K562 (cell line): ENCODE results near the gene ZNRF3. TPM values are rescaled to one million over a fixed set of nuclear protein-coding genes. Genes with fewer than 3 reads are reported as not detected.

Experiments
- ASH1L ChIP-seq: fragments of 450-650 bp; IDR thresholded peaks from 2 replicates; pipeline ENCODE4 v1.6.1; 2018; ENCODE audit warnings: borderline replicate concordance, mild to moderate bottlenecking, low read depth; ENCODE audit not compliant: partially characterized antibody
- CBFA2T2 ChIP-seq: fragments of 450-650 bp; conservative IDR thresholded peaks from 2 replicates; pipeline ENCODE4 v1.6.1; 2017; ENCODE audit warnings: mild to moderate bottlenecking
- CEBPB ChIP-seq: fragments of 450-650 bp; IDR thresholded peaks from 2 replicates; pipeline ENCODE4 v1.6.1; 2016; ENCODE audit warnings: missing genetic modification characterization, missing compliant biosample characterization
- CTBP1 ChIP-seq: fragments of 450-650 bp; IDR thresholded peaks from 2 replicates; pipeline ENCODE4 v1.6.1; 2016; ENCODE audit warnings: borderline replicate concordance
- EGR1 ChIP-seq: fragments of 450-650 bp; conservative IDR thresholded peaks from 2 replicates; pipeline ENCODE4 v1.6.1; 2017; ENCODE audit warnings: mild to moderate bottlenecking
- ELF1 ChIP-seq: fragments of 200-800 bp; sonication (Bioruptor generic); IDR thresholded peaks from 2 replicates; pipeline ENCODE4 v1.6.1; 2016; ENCODE audit warnings: missing genetic modification characterization, missing compliant biosample characterization
- GATAD2A ChIP-seq: fragments of 450-650 bp; IDR thresholded peaks from 2 replicates; pipeline ENCODE4 v1.6.1; 2017
- JUND ChIP-seq, 2 experiments: IDR thresholded peaks; 2 replicates in 1 of 2; 3 replicates in 1 of 2; pipeline ENCODE4 v1.6.1; 2011; ENCODE audit warnings: borderline replicate concordance in 2 of 2, low read depth in 2 of 2, low read length in 2 of 2, improper control_type of control experiment in 1 of 2, missing biosample characterization in 1 of 2, missing genetic modification characterization in 1 of 2, missing genetic modification reagents in 1 of 2
- LEF1 ChIP-seq: fragments of 450-650 bp; IDR thresholded peaks from 2 replicates; pipeline ENCODE4 v1.6.1; 2016; ENCODE audit warnings: mild to moderate bottlenecking
- NCOR1 ChIP-seq: fragments of 450-650 bp; IDR thresholded peaks from 2 replicates; pipeline ENCODE4 v1.6.1; 2016; ENCODE audit warnings: mild to moderate bottlenecking, moderate library complexity
- NFXL1 ChIP-seq: fragments of 450-650 bp; formaldehyde crosslinking; IDR thresholded peaks from 2 replicates; pipeline ENCODE4 v1.4.0; 2021; ENCODE audit warnings: mild to moderate bottlenecking
- NR4A1 ChIP-seq, 2 experiments: fragments of 250-450 bp in 1 of 2; fragments of 450-650 bp in 1 of 2; sonication (Bioruptor Pico) in 1 of 2; IDR thresholded peaks; 2 replicates each; pipeline versions ENCODE4 v1.4.0 to v1.6.1; 2016 to 2020; ENCODE audit warnings: mild to moderate bottlenecking in 2 of 2, missing compliant biosample characterization in 1 of 2, missing genetic modification characterization in 1 of 2, moderate library complexity in 1 of 2
- PHF20 ChIP-seq: fragments of 450-650 bp; IDR thresholded peaks from 2 replicates; pipeline ENCODE4 v1.6.1; 2018; ENCODE audit not compliant: partially characterized antibody
- SIX5 ChIP-seq, 2 experiments: IDR thresholded peaks; 2 replicates each; pipeline ENCODE4 v1.6.1; 2011; ENCODE audit warnings: low read length in 2 of 2, borderline replicate concordance in 1 of 2, low read depth in 1 of 2, mild to moderate bottlenecking in 1 of 2, moderate library complexity in 1 of 2; ENCODE audit not compliant: insufficient read depth in 1 of 2
- SMAD4 ChIP-seq: fragments of 250-450 bp; sonication (Bioruptor Pico); conservative IDR thresholded peaks from 2 replicates; pipeline ENCODE4 v1.8.0; 2021; ENCODE audit warnings: inconsistent platforms, mild to moderate bottlenecking, moderate library complexity
- SRSF1 ChIP-seq: fragments of 200-400 bp; formaldehyde crosslinking; IDR thresholded peaks from 2 replicates; pipeline ENCODE4 v1.6.1; 2017; ENCODE audit warnings: mild to moderate bottlenecking, low read depth, low read length, moderate library complexity
- TBL1XR1 ChIP-seq, 2 experiments: IDR thresholded peaks; 2 replicates each; pipeline ENCODE4 v1.6.1; 2012; ENCODE audit warnings: improper control_type of control experiment in 2 of 2, low read length in 2 of 2, mild to moderate bottlenecking in 1 of 2
- ZBTB17 ChIP-seq: fragments of 450-650 bp; formaldehyde crosslinking; IDR thresholded peaks from 2 replicates; pipeline ENCODE4 v1.4.0; 2020; ENCODE audit warnings: mild to moderate bottlenecking
- ZNF644 ChIP-seq: fragments of 200-800 bp; sonication (Bioruptor generic); IDR thresholded peaks from 2 replicates; pipeline ENCODE4 v1.6.1; 2016; ENCODE audit warnings: low read depth, missing genetic modification characterization, missing compliant biosample characterization
- ZNF79 ChIP-seq: fragments of 250-450 bp; sonication (Bioruptor Pico); IDR thresholded peaks from 2 replicates; pipeline ENCODE4 v1.4.0; 2020; ENCODE audit warnings: low read depth, mild to moderate bottlenecking, moderate library complexity
- polyA plus RNA-seq, 8 experiments: library from polyadenylated mRNA; depleted of rRNA in 4 of 8; stranded (reverse) in 5 of 8; unstranded in 3 of 8; fragments of >200 nt; fragmentation: Nextera tagmentation in 2 of 8; fragmentation: Illumina TruSeq in 1 of 8; extraction: Ambion mirVana in 2 of 8; extraction: Trizol in 1 of 8; gene quantifications; 2 replicates each; pipeline versions ENCODE4 v1.2.1 to v1.2.3, GENCODE V29; 2011 to 2014; ENCODE audit warnings: inconsistent platforms in 1 of 8, missing spikeins in 1 of 8
- total RNA-seq, 7 experiments: library from RNA; depleted of rRNA in 6 of 7; stranded (reverse); fragments of >200 nt in 6 of 7; fragmentation: Illumina TruSeq in 2 of 7; extraction: Trizol in 2 of 7; gene quantifications; 2 replicates each; pipeline versions ENCODE4 v1.2.1 to v1.2.3, GENCODE V29; 2011 to 2021; ENCODE audit warnings: low replicate concordance in 1 of 7
- TF ChIP-seq, protein P1 (sequence below): fragments of 450-650 bp; IDR thresholded peaks from 2 replicates; pipeline ENCODE4 v1.6.1; 2014; ENCODE audit warnings: low read depth, mild to moderate bottlenecking, moderate library complexity, borderline replicate concordance
- TF ChIP-seq, protein P2 (sequence below): sonication (generic); formaldehyde crosslinking; IDR thresholded peaks from 2 replicates; pipeline ENCODE4 v1.8.1; 2023; ENCODE audit warnings: mild to moderate bottlenecking, missing genetic modification reagents, moderate library complexity
- TF ChIP-seq, protein P3 (sequence below): fragments of 450-650 bp; formaldehyde crosslinking; IDR thresholded peaks from 2 replicates; pipeline ENCODE4 v1.4.0; 2020; ENCODE audit warnings: mild to moderate bottlenecking, moderate library complexity

Gene ZNRF3
- total and polyA plus RNA-seq, 9 of the 15 experiments (the other 6 are each of a cell fraction or from before 2014, with no cell fraction given): 0.41 to 5.9 (median 1.7) TPM

DNA sequence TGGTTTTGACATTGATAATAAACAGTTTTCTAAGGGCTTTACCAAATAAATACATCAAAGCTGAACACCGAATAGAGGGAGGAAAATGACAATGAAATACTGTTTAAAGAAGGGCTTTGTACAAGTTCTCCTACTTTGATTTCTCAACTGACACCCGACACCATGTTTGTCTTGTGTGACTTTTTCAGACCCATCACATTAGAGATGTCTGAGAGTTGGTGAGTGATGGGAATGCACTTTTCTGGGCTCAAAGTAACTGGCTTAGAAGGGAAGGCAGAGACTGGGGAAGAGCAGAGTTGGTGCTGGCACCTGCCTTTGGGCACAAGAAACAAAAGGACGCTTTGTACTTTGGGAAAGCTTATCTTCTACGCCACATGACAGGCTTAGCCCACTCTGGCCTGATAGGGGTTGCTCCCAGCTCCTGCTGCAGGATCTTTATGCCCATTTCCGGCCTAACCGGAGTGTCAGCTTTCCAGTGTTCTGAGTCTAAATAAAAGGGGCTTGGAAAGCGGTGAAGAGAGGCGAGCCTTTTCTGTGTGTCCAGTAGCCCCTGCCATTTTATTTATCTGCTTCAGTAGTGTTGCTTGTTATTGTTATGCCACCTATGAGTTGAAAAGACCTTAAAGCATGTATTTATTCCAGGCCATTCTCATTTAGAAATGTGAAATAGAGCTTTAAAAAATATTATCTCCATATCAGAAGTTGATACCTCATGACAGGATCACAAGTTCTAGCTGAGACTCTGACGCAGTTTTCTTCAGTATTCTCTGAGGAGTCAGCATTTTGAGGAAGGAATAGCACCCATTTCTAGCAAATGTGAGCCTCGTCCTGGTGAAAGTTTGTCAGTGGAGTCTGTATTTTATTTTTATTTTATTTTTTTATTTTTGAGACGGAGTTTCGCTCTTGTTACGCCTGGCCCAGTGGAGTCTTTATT is 213.6 kb downstream of the ZNRF3 start (continued):
- TF ChIP-seq, protein P1, sequence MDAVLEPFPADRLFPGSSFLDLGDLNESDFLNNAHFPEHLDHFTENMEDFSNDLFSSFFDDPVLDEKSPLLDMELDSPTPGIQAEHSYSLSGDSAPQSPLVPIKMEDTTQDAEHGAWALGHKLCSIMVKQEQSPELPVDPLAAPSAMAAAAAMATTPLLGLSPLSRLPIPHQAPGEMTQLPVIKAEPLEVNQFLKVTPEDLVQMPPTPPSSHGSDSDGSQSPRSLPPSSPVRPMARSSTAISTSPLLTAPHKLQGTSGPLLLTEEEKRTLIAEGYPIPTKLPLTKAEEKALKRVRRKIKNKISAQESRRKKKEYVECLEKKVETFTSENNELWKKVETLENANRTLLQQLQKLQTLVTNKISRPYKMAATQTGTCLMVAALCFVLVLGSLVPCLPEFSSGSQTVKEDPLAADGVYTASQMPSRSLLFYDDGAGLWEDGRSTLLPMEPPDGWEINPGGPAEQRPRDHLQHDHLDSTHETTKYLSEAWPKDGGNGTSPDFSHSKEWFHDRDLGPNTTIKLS: 0 out of 2 replicates have a peak, but pooled peaks have one; percentile 32
- TF ChIP-seq EGR1 (0 out of 2 replicates have a peak, but pooled peaks have one; percentile 11), CTBP1 (peak; percentile 53; the same call in 1 of the 2 replicates), ZNF79 (no peak), CBFA2T2 (peak; percentile 59), NR4A1 (CRISPR knock-in tag; IDR thresholded peaks at IDR 0.05) (no peak), NR4A1 (tag; IDR thresholded peaks at IDR 0.05) (peak; percentile 79), LEF1 (peak; percentile 54; the same call in 1 of the 2 replicates), SIX5 (IDR thresholded peaks at IDR 0.05; ENCODE audit: borderline replicate concordance in 1 of 2, insufficient read depth in 1 of 2, low read depth in 1 of 2, low read length in 2 of 2) (no peak), ASH1L (peak; percentile 30), PHF20 (no peak), NCOR1 (peak; percentile 56; the same call in 1 of the 2 replicates), ELF1 (0 out of 2 replicates have a peak, but pooled peaks have one; percentile 10), CEBPB (tag) (no peak), NFXL1 (CRISPR knock-in tag) (peak; percentile 58; the same call in 1 of the 2 replicates), SRSF1 (no peak), ZBTB17 (CRISPR knock-in tag) (peak; percentile 35; the same call in 1 of the 2 replicates), SMAD4 (CRISPR knock-in tag) (peak; percentile 76), TBL1XR1 (IDR thresholded peaks at IDR 0.05; ENCODE audit: low read length in 2 of 2) (0 out of 4 replicates have a peak, but pooled peaks of 1 of the 2 experiments have one; percentile 21), ZNF644 (peak; percentile 89), GATAD2A (no peak), JUND (IDR thresholded peaks at IDR 0.05; ENCODE audit: borderline replicate concordance, low read depth, low read length) (peak; percentile 14; the same call in 1 of the 2 replicates), JUND (tag; IDR thresholded peaks at IDR 0.05; ENCODE audit: borderline replicate concordance, low read depth, low read length) (0 out of 3 replicates have a peak, but pooled peaks have one; percentile 37)
- TF ChIP-seq, protein P2, sequence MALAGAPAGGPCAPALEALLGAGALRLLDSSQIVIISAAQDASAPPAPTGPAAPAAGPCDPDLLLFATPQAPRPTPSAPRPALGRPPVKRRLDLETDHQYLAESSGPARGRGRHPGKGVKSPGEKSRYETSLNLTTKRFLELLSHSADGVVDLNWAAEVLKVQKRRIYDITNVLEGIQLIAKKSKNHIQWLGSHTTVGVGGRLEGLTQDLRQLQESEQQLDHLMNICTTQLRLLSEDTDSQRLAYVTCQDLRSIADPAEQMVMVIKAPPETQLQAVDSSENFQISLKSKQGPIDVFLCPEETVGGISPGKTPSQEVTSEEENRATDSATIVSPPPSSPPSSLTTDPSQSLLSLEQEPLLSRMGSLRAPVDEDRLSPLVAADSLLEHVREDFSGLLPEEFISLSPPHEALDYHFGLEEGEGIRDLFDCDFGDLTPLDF (CRISPR knock-in tag): no peak
- TF ChIP-seq, protein P3, sequence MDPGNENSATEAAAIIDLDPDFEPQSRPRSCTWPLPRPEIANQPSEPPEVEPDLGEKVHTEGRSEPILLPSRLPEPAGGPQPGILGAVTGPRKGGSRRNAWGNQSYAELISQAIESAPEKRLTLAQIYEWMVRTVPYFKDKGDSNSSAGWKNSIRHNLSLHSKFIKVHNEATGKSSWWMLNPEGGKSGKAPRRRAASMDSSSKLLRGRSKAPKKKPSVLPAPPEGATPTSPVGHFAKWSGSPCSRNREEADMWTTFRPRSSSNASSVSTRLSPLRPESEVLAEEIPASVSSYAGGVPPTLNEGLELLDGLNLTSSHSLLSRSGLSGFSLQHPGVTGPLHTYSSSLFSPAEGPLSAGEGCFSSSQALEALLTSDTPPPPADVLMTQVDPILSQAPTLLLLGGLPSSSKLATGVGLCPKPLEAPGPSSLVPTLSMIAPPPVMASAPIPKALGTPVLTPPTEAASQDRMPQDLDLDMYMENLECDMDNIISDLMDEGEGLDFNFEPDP (CRISPR knock-in tag): no peak
